OCI-M2 (cell line): Measurements from ENCODE around the gene TJAP1.

ENCODE experiments used
- DNase-seq: peaks from one replicate; lab custom pipeline; 2025; ENCODE audit not compliant: unreplicated experiment; lab: John Stamatoyannopoulos, UW

Gene TJAP1

DNA sequence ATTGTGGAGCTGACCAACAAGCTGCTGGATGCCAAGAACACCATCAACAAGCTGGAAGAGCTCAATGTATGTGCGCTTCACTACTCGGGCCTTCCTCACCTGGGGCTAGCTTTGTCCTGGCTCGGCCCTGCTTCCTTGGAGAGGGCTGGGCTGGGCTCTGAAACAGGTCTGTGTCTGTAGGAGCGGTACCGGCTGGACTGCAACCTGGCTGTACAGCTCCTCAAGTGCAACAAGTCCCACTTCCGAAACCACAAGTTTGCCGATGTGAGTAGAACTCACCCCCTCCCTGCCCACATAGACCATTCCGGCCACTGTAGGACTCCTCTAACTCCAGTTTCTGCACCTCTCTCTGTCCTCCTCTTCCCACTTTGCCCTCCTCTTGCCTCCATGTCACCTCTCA is 26.1 kb downstream of the TJAP1 start:
- no peak for DNase-seq

GRCh38 chr6:43504756-43505593 is 27.6 kb downstream of the TJAP1 start:
- no peak for DNase-seq

DNA sequence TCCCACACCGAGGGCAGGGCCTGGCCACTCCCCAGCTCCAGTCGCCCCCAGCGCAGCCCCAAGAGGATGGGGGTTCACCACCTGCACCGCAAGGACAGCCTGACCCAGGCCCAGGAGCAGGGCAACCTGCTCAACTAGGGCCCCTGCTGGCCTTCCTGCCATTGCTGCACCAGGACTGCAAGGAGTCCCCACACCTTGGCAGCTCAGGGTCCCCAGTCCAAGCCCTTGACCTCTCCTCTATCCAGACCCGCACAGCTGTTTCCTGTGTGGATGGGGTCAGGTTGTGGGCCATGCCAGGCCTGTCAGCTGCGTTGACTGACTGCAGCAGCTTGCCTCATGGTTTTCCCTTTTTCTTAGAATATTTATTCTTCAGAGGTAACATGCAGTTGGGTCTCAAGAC is 28.3 kb downstream of the TJAP1 start:
- DNase-seq = no peak

- no peak for DNase-seq
Measured at GRCh38 chr6:43506171-43506570, 28.8 kb downstream of the TJAP1 start.

GRCh38 chr6:43506667-43507471 is 29.5 kb downstream of the TJAP1 start:
- peak; percentile 80 for DNase-seq

DNA sequence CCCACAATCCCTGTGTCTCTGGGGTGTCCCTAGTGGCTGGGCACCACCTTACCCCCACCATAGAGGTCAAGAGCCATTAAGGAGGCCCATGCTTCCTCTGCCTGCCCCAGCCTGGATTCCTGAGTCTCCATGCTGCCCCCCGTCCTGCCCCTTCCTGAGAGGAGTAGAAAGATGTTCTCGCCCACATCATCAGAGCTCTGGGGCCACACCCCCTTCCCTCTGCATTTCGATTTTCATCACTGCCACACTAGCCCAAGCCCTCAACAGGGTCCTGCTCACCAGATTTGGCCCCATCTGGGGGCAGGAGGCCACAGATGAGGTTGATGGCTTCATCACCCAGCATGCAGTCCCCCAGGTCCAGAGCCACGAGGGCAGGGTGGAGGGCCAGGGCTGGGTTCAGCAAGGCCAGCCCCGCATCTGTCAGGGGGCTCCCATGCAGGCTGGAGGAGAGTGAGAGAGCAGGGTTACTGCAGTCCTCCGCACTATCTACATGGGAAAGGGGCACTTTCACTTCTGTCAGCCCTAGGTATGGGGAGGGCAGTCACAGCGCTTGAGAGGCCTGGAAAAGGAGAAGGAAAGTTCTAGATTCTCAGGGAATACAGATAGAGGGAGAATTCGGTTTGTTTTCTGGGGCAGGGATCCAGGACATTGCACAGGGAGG is 31.2 kb downstream of the TJAP1 start:
- no peak for DNase-seq

DNA sequence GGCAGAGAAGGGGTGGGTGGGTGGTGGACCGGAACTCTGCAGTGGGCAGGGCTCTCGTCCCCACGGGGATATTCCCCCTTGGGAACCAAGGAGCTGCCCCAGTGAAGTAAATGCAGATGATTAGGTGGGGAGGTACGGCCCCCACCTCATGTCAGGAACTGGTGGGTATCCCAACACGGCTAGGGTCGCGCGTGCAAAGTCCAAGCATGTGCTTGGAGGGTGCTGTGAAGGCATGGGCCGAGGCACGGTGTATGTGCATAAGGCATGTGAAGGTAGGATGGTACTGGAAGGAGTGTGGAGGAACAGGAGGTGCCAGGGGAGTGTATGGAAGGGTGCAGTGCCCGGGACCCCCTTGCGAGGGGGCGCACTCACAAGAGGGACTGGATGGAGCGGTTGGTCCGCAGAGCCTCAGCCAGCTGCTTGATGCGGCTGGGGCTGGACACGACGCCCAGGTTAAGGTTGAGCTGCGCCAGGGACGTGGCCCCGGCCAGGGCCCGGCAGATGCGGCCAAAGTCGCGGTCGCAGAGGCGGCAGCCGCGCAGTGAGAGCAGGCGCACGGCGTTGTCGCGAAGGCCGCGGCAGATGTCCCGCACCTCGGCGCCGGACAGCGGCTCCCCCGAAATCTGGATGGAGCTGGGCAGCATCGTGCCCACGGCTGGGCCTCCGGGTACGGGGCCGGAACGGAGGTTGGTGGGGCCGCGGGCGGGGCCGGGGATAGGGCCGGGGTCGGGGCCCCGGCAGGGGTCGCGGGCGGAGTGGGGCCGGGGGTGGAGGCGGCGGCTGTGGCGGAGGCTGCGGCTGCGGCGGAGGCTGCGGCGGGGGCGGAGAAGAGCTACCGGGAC is 32.0 kb downstream of the TJAP1 start:
- no peak for DNase-seq

DNA sequence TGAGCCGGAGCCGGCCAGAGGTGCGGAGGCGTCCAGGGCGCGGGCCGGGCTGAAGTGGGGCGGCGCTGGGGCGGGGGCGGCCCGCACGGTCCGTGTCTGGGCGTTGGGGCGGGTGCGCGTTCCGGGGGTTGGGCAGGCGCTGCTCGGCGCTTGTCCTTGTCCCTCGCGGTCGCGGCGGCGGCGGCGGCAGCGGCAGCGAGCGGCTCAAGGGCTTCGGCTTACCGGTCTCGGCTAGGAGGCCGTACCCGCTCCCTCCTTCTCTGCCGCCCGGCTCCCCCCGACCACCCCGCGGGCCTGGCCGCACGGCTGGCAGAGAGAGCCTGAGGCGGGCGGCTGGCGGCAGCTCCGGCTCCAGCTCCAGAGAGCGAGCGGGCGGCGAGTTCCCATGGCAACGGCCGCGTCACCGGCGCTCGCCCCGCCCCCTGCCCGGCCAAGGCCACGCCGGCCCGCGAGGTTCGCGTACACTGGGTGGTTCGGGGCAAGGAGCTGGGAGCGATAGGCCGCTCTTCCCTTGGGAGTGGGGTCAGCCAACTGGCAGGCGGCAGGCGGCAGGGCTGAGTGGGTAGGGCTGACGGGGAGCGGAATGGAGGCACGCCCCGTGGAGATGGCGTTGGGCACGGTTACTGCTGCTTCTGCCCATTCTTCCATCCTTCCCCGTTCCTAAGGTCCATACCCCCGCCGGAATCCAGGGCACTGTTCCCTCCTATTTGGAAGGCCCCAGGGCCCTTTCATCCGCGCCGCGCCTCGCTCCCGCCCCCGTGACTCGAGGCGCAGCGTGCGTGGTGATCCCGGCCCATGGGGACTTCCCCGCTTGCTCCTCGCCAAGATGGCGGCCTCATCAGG is 32.8 kb downstream of the TJAP1 start, which contains the start of gene LRRC73:
Gene LRRC73 (minus strand): TSS at position 363 of the 843 bp plus-strand sequence. CDS start 561 bp downstream, outside the sequence.
- DNase-seq = no peak

DNA sequence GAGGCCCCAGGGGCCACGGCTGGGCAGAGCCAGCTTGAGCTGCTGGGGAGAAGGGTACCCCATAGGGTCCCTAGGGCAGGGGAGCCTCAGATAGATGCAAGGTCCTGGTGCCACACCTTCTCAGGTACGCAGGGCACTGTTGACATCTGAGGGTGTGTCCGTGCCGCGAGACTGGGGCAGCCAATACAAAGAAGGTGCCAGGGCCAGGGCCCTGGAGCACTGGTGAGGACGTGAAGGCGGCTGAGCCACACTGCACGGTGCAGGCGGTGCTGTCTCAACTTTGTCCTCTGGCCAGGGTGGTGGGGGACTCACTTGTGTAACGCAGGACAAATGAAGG is 33.4 kb downstream of the TJAP1 start:
- no peak for DNase-seq

- DNase-seq = no peak
Measured at GRCh38 chr6:43511824-43512415, 34.5 kb downstream of the TJAP1 start.

DNA sequence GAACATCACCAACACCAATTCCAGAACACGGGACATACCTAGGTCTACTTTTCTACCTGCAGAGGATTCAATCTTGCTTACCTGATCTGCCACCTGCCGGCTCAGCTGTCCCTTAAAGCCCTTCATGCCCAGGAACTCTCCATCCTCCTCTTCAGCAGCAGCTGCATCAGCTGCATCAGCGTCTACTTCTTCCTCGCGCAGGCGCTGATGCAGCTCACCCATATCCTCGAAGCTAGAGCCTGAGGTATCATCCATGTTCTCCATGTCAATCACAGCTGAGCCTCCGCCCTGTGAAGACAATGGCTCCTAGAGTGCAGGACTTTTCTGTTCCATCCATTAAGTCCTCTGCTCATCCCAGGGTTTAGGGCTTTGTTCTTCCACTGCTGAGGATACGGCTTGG is 38.4 kb downstream of the TJAP1 start:
- no peak for DNase-seq

GRCh38 chr6:43516367-43516696 is 39.0 kb downstream of the TJAP1 start:
- no peak for DNase-seq

- DNase-seq = peak; percentile 90
Measured at GRCh38 chr6:43516697-43517504, 39.5 kb downstream of the TJAP1 start, which contains the start of the genes POLR1C and YIPF3. TSS of gene POLR1C (plus strand) at chr6:43517089. CDS start at chr6:43517110, 21 bp downstream. TSS of gene YIPF3 (minus strand) at chr6:43516926. CDS start at chr6:43516807, 119 bp downstream.

DNA sequence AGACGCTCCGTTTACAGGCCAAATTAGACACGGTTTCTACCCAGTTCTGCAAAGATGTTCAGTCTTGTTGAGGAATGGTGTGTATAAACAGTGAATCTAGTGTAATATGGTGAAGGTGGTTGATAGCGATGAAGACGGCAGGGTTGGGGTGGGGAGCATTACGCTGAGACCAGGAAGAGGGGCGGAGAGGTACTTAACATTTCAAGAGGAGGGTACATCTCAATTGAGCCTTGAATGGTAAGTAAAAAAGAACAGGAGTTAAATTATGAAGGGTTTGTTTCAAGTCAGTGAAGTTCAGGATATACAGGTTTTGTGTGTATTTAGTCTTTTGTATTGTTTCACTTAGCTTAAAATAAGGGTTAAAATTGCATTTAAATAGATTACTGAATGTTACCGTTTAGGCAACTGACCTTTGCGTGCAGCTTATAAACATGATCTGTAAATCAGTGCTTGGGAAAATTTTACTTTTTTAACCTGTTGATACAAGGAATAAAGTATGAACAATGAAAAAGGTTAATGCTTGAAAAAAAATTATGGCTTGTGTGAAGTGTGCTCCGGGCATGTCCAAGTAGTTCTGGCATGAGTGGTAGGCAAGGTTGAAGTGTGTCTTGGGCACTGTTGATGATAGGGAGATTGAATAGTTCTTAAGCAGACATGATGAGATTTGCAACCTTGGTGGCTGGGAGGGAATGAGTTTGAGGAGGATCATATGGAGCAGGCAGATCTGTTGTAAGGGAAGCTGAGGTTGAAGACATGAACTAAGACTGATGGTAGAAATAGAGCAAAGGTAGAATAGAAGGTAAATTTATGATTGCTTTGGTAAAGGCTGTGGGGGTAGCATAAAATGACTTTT is 40.4 kb downstream of the TJAP1 start:
- no peak for DNase-seq

- no peak for DNase-seq
Measured at GRCh38 chr6:43520097-43520496, 42.7 kb downstream of the TJAP1 start.

DNA sequence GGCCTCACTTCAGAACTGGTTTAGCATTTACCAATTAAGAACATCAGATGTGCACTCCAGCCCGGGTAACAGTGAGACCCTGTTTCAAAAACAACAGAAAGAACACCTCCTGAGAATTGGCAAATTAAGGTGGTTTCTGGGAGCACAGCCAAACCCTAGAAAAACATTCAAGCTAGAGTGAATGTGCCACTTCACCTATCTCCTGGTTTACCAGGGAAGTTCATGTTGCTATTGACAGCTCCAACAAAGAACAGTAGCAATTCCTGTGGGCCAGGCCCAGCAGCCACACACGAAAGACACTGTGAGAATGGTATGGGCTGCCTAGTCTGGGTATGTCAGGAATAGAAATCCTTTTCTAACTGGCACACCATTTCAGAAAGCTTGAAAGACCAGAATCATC is 44.5 kb downstream of the TJAP1 start:
- DNase-seq = no peak

GRCh38 chr6:43522547-43523261 is 45.3 kb downstream of the TJAP1 start:
- no peak for DNase-seq
